H1 (cell line): Measurements from ENCODE around the gene ITPKC. TPM values are rescaled to one million over a fixed set of nuclear protein-coding genes. Genes with fewer than 3 reads are reported as not detected.

Source experiments
- CTCF ChIP-seq, 3 experiments: IDR thresholded peaks; 1 replicate in 2 of 3; 2 replicates in 1 of 3; pipeline versions ENCODE4 v1.5.1 to v1.6.1; 2011; ENCODE audit warnings: low read length in 3 of 3, mild to moderate bottlenecking in 3 of 3, inconsistent platforms in 2 of 3, low read depth in 1 of 3, moderate library complexity in 1 of 3; ENCODE audit not compliant: insufficient read depth in 1 of 3; ENCODE audit errors: control extremely low read depth in 1 of 3
- SP1 ChIP-seq: IDR thresholded peaks from 2 replicates; pipeline ENCODE4 v1.6.1; 2011; ENCODE audit warnings: low read depth, low read length
- TCF12 ChIP-seq: IDR thresholded peaks from 2 replicates; pipeline ENCODE4 v1.6.1; 2011; ENCODE audit warnings: low read depth, mild to moderate bottlenecking, low read length
- polyA plus RNA-seq, 7 experiments: library from polyadenylated mRNA; depleted of rRNA in 3 of 7; stranded (reverse) in 5 of 7; unstranded in 2 of 7; fragments of >200 nt in 5 of 7; fragments of 200-250 nt in 2 of 7; gene quantifications; 1 replicate in 5 of 7; 2 replicates in 1 of 7; 4 replicates in 1 of 7; pipeline versions ENCODE4 v1.2.1 to v1.2.3, GENCODE V29; 2011 to 2013; ENCODE audit warnings: missing spikeins in 2 of 7, mixed read lengths in 2 of 7
- total RNA-seq: library from RNA; stranded (reverse); fragmentation: NEBNext Ultra II Directional; extraction: Animal tissue kit (Norgen Biotek cat#: 25700); gene quantifications from 2 replicates; pipeline ENCODE4 v1.2.1, GENCODE V29; 2021

Gene ITPKC
- total and polyA plus RNA-seq, 2 of the 8 experiments (the other 6 are each of a cell fraction or from before 2014, with no cell fraction given) = 5.2 to 8.9 TPM

GRCh38 chr19:40742886-40743285, 26.0 kb downstream of the ITPKC start (continued):
- TF ChIP-seq CTCF (IDR thresholded peaks at IDR 0.05; ENCODE audit: control extremely low read depth in 1 of 3, insufficient read depth in 1 of 3, low read depth in 1 of 3, low read length in 3 of 3) = no peak
- TF ChIP-seq SP1 = no peak
- no peak for TF ChIP-seq TCF12
